Lower lobe of right lung (tissue), 2 donors: Measurements from ENCODE around the gene GALNS. TPM values are rescaled to one million over a fixed set of nuclear protein-coding genes. Genes with fewer than 3 reads are reported as not detected.
"Not testable (repeated sequence)": the region's sequence is repeated elsewhere in the genome, so short reads cannot be mapped to it uniquely, and the experiment has no call there.

Experiments used
- ATAC-seq, 2 donors: fragments of 200-7000 bp; cut with Tn5 transposase; one replicate each; pipeline ENCODE4 v1.9.1; 2020 to 2022; ENCODE audit warnings: mild to moderate bottlenecking in 2 of 2, moderate library complexity in 2 of 2
- DNase-seq: peaks from one replicate; pipeline ENCODE4 v3.0.0-alpha.2; 2020
- H3K27ac ChIP-seq: fragments of 200-600 bp; one replicate; pipeline ENCODE4 v1.8.0; 2022
- H3K27me3 ChIP-seq: fragments of 200-600 bp; one replicate; pipeline ENCODE4 v1.8.0; 2022; ENCODE audit warnings: low read depth
- H3K36me3 ChIP-seq: fragments of 200-600 bp; one replicate; pipeline ENCODE4 v1.8.0; 2022; ENCODE audit warnings: mild to moderate bottlenecking
- H3K4me1 ChIP-seq: fragments of 200-600 bp; one replicate; pipeline ENCODE4 v1.8.0; 2022
- H3K4me3 ChIP-seq: fragments of 200-600 bp; one replicate; pipeline ENCODE4 v1.8.0; 2022; ENCODE audit warnings: mild to moderate bottlenecking
- H3K9me3 ChIP-seq: fragments of 200-600 bp; one replicate; pipeline ENCODE4 v1.8.0; 2022
- CTCF ChIP-seq: fragments of 200-600 bp; IDR thresholded peaks from one replicate; pipeline ENCODE4 v1.8.0; 2022; ENCODE audit warnings: antibody characterized with exemption, mild to moderate bottlenecking
- intact Hi-C: fragments of 100-400 bp; cut with DNase I; formaldehyde crosslinking; loops from one replicate; pipeline ENCODE4 v1.11.0; 2022
- total RNA-seq: library from RNA; stranded (reverse); fragmentation: NEBNext Ultra II Directional; extraction: Animal tissue kit (Norgen Biotek cat#: 25700); gene quantifications from one replicate; pipeline ENCODE4 v1.2.1, GENCODE V29; 2021
- donor health status: DM: no; HTN: yes; CAD: no; lungs with severe emphysema.

The GALNS gene
- total RNA-seq, 1 donor from 2014 or later = 48.5 TPM

- ATAC-seq = no peak
- Histone ChIP-seq H3K9me3 (no peaks in the 10 kb centered on the region), H3K4me3 (no peak overlapping the region), H3K27me3 (no peaks in the 10 kb centered on the region), H3K36me3 (peaks cover 50% of the 10 kb centered on the region), H3K4me1 (no peaks in the 10 kb centered on the region), H3K27ac (no peak overlapping the region)
- TF ChIP-seq CTCF = no peak
- intact Hi-C loops = no loop called here
- no peak for DNase-seq
These were observed 30.5 kb downstream of the GALNS start for GRCh38 chr16:88826070-88826840.

GRCh38 chr16:88825146-88825545 is 31.6 kb downstream of the GALNS start:
- intact Hi-C loops = no loop called here
- ATAC-seq = no peak
- TF ChIP-seq CTCF = no peak
- H3K4me3 ChIP-seq = no peak overlapping the region
- H3K27me3 ChIP-seq = no peaks in the 10 kb centered on the region
- H3K9me3 ChIP-seq = no peaks in the 10 kb centered on the region
- DNase-seq = no peak
- peaks cover 52% of the 10 kb centered on the region for H3K36me3 ChIP-seq
- H3K4me1 ChIP-seq = no peaks in the 10 kb centered on the region
- no peak overlapping the region for H3K27ac ChIP-seq

- Histone ChIP-seq H3K36me3 (peaks cover 52% of the 10 kb centered on the region), H3K27me3 (no peaks in the 10 kb centered on the region), H3K4me1 (no peaks in the 10 kb centered on the region), H3K9me3 (no peaks in the 10 kb centered on the region), H3K27ac (no peak overlapping the region), H3K4me3 (no peak overlapping the region)
- intact Hi-C loops = no loop called here
- DNase-seq (no peak), ATAC-seq (no peak)
- TF ChIP-seq CTCF = no peak
These were observed 32.3 kb downstream of the GALNS start for GRCh38 chr16:88824256-88825077.

- H3K36me3 ChIP-seq = peaks cover 51% of the 10 kb centered on the region
- H3K27ac ChIP-seq, H3K27me3 ChIP-seq, H3K4me1 ChIP-seq, intact Hi-C loops, H3K4me3 ChIP-seq, DNase-seq, ATAC-seq, H3K9me3 ChIP-seq: not testable (repeated sequence)
These were observed 33.1 kb downstream of the GALNS start for GRCh38 chr16:88823646-88824045.

- intact Hi-C loops = no loop called here
- H3K27ac ChIP-seq = no peak overlapping the region
- ATAC-seq (no peak), DNase-seq (no peak)
- H3K4me1 ChIP-seq = no peaks in the 10 kb centered on the region
- TF ChIP-seq CTCF = no peak
- no peaks in the 10 kb centered on the region for H3K27me3 ChIP-seq
- peaks cover 40% of the 10 kb centered on the region for H3K36me3 ChIP-seq
- H3K9me3 ChIP-seq = no peaks in the 10 kb centered on the region
- H3K4me3 ChIP-seq = no peak overlapping the region
These were observed 34.3 kb downstream of the GALNS start for GRCh38 chr16:88822281-88823040.
